BE2C (cell line): ENCODE results near the gene PMCH.

Source experiments
- DNase-seq: peaks from one replicate; pipeline ENCODE4 v3.0.0-alpha.2; 2020
- H3K27me3 ChIP-seq: fragments of 250-450 bp; sonication (Bioruptor Pico); 2 replicates; pipeline ENCODE4 v1.5.1; 2020; ENCODE audit warnings: mild to moderate bottlenecking
- H3K36me3 ChIP-seq: fragments of 250-450 bp; sonication (Bioruptor Pico); 2 replicates; pipeline ENCODE4 v1.5.1; 2020; ENCODE audit warnings: mild to moderate bottlenecking
- H3K4me1 ChIP-seq: fragments of 250-450 bp; sonication (Bioruptor Pico); 2 replicates; pipeline ENCODE4 v1.5.1; 2020
- H3K4me3 ChIP-seq: 2 replicates; pipeline ENCODE4 v1.5.1; 2011; ENCODE audit warnings: low read depth, low read length
- H3K9me3 ChIP-seq: fragments of 250-450 bp; sonication (Bioruptor Pico); 2 replicates; pipeline ENCODE4 v1.5.1; 2020
- TF ChIP-seq, protein P1 (sequence below): IDR thresholded peaks from 2 replicates; pipeline ENCODE4 v1.5.1; 2012; ENCODE audit warnings: mild to moderate bottlenecking, low read depth, low read length

The PMCH gene

DNA sequence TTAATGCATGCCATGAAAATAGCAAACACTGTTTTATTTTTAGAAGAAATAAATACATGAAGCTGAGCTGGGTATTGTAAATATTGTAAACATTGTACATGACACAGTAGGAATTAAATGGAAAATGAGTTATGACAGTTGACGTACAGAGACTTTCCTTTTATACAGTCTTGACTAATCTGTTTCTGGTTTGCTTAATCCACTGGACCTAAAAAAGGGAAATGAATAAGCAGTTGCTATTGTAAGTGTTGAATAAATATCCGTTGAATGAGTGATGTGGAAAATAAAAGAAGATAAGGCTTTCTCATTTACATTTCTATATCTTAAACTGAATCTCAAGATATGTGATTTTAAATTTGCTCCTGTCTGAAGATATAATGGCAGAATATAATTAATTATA lies 15.0 kb downstream of the PMCH start:
- H3K27me3 ChIP-seq: no peaks in the 10 kb centered on the region
- H3K9me3 ChIP-seq: no peaks in the 10 kb centered on the region
- no peaks in the 10 kb centered on the region for H3K4me1 ChIP-seq
- TF ChIP-seq, protein P1, sequence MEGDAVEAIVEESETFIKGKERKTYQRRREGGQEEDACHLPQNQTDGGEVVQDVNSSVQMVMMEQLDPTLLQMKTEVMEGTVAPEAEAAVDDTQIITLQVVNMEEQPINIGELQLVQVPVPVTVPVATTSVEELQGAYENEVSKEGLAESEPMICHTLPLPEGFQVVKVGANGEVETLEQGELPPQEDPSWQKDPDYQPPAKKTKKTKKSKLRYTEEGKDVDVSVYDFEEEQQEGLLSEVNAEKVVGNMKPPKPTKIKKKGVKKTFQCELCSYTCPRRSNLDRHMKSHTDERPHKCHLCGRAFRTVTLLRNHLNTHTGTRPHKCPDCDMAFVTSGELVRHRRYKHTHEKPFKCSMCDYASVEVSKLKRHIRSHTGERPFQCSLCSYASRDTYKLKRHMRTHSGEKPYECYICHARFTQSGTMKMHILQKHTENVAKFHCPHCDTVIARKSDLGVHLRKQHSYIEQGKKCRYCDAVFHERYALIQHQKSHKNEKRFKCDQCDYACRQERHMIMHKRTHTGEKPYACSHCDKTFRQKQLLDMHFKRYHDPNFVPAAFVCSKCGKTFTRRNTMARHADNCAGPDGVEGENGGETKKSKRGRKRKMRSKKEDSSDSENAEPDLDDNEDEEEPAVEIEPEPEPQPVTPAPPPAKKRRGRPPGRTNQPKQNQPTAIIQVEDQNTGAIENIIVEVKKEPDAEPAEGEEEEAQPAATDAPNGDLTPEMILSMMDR: no peak
- no peak overlapping the region for H3K4me3 ChIP-seq
- no peaks in the 10 kb centered on the region for H3K36me3 ChIP-seq
- no peak for DNase-seq

DNA sequence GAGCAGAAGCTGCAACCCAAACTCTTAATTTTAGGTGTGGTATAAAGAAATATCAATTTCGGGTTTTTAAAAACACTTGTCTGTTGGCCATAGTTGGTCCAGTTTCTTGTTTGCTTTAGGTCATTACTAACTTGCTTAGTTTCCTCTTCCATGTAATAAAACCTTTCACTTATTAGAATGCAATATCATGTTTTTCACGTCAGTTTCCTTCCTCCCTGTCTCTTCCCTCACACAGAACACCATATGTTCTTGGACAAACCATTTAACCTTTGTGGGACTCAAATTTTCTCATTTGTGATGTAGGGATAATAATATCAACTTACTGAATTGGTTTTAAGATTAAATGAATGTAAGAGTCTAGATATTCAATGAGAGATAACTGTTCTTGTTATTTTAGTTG lies 22.9 kb downstream of the PMCH start:
- TF ChIP-seq, protein P1: no peak
- Histone ChIP-seq H3K4me3 (no peak overlapping the region), H3K27me3 (no peaks in the 10 kb centered on the region), H3K4me1 (no peaks in the 10 kb centered on the region), H3K9me3 (no peaks in the 10 kb centered on the region), H3K36me3 (no peaks in the 10 kb centered on the region; the same call in none of the 2 replicates)
- no peak for DNase-seq

DNA sequence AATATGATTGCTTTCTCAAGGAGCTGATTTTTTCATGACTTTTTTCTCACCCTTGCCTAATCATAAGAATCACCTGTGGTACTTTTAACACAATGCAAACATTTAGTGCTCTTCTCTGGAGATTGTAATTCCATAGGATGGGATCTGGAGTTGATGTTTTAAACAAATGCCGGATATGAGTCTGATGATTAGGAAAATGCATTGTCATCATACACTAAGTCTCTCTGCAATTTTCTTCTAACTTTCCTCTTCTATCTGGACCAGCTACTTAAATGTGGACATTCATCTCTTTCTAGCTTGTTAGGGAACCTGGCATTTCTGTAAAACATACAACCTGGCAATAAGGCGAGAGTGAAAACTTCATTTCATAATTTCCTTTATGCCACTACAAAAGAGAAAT lies 23.5 kb downstream of the PMCH start:
- Histone ChIP-seq H3K9me3 (no peaks in the 10 kb centered on the region), H3K36me3 (no peaks in the 10 kb centered on the region; the same call in none of the 2 replicates), H3K4me3 (no peak overlapping the region), H3K4me1 (no peaks in the 10 kb centered on the region), H3K27me3 (no peaks in the 10 kb centered on the region)
- TF ChIP-seq, protein P1: no peak
- DNase-seq: no peak

DNA sequence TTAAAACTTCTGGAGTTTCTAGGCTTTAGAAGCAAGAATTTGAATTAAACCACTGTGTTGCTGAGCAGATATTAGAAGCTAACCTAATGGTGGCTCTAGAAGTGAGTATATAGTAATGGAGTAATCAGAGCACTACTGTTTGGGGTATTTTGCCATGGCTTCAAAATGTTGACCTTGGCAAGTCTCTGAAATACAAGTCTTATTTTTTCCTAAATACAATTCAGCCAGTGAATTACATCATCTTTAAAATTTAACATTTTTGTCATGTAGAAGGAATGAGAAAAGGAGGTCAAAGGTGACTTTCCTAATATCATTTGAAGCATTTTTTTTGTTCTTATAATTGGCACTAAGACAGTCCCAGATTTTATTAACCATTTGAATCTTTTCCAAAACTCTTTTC lies 25.2 kb downstream of the PMCH start:
- Histone ChIP-seq H3K36me3 (no peaks in the 10 kb centered on the region; the same call in none of the 2 replicates), H3K27me3 (no peaks in the 10 kb centered on the region), H3K4me3 (no peak overlapping the region), H3K4me1 (no peaks in the 10 kb centered on the region), H3K9me3 (no peaks in the 10 kb centered on the region)
- TF ChIP-seq, protein P1: no peak
- no peak for DNase-seq

DNA sequence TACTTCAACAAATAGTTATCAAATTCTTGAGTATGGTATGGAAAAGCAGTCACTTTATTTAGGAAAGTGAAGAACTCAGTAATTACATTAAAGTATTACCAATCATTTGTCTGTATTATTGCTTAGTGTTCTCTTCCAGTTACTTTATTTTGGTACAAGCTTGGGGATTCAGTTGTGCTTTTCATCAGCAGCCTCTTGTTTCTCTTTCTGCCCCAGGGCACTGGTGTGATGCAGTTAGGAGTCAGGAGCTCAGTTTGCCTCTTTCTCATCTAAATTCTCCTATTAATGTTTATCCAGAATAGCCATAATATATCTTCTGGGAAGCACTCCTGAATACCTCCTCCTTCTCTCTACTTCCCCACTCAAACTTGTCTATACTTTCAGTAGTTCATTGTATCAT lies 25.7 kb downstream of the PMCH start:
- no peaks in the 10 kb centered on the region; the same call in none of the 2 replicates for H3K36me3 ChIP-seq
- TF ChIP-seq, protein P1: no peak
- H3K4me1 ChIP-seq: no peaks in the 10 kb centered on the region
- no peaks in the 10 kb centered on the region for H3K27me3 ChIP-seq
- no peaks in the 10 kb centered on the region for H3K9me3 ChIP-seq
- no peak for DNase-seq
- no peak overlapping the region for H3K4me3 ChIP-seq

DNA sequence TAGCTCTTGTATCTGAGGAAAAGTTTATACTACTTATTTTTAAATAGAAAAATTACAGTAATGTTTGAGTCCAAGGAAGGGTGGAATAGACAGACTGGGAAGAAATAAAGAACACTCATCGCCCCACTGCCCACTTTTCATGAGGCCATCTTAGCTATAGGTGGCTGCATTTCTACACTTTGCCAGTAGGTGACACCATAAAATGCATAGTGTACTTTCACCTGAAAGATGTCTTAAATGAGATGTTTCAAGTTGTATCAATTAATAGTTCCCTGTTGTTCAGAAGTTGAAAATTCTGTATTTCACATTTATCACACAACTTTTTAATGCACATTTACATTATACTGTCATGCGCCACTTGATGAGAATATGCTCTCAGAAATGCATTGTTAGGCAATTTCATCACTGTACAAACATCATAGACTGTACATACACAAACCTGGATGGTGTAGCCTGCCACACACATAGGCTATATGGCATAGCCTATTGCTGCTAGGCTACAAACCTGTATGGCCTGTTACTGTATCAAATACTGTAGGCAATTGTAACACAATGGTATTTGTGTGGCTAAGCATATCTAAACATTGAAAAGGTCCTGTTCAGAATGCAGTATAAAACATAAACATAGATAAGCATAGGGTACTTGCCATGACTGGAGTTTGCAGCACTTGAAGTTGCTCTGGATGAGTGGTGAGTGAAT lies 27.6 kb downstream of the PMCH start:
- H3K27me3 ChIP-seq: no peaks in the 10 kb centered on the region
- H3K36me3 ChIP-seq: no peaks in the 10 kb centered on the region; the same call in none of the 2 replicates
- H3K4me1 ChIP-seq: no peaks in the 10 kb centered on the region
- peak; percentile 18 for DNase-seq
- H3K9me3 ChIP-seq: no peaks in the 10 kb centered on the region
- H3K4me3 ChIP-seq: no peak overlapping the region
- TF ChIP-seq, protein P1: peak; percentile 72
